HTERT RPE-1 (cell line): ENCODE results near the gene LRRN3.
"Not testable (repeated sequence)": the region's sequence is repeated elsewhere in the genome, so short reads cannot be mapped to it uniquely, and the experiment has no call there.

Source experiments
- in situ Hi-C: fragments of 300-500 bp; cut with MboI; formaldehyde crosslinking; loops from 4 replicates; pipeline ENCODE4 v1.14.3; 2020; ENCODE audit warnings: low sequenced_read_pairs

LRRN3 gene

GRCh38 chr7:111090846-111091245, at the start of gene LRRN3:
Gene LRRN3, plus strand, starts transcription at chr7:111091127. Its CDS starts 31,646 bp downstream, at chr7:111122773.
- in situ Hi-C loops = no loop called here

DNA sequence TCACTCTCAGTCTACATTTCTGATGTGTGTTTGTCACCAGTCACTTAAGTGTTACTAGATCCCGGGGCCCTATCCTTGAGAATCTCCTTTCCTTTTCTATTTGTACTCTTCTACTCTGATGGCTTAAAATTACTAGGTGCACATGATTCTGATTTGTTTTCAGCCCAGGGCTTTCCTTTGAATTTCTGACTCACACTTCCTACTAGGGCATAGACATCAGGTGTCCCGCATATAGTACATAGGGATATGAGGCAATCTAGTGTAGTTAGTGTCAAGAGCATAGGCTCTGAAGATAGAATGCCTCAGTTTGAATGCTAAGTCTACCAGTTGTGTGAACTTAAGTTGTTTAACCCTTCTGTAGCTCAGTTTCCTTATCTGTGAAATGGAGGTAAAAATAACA, 49.4 kb upstream of the LRRN3 start:
- in situ Hi-C loops = no loop called here

- in situ Hi-C loops = no loop called here
These were observed 48.1 kb upstream of the LRRN3 start for GRCh38 chr7:111042842-111043241.

DNA sequence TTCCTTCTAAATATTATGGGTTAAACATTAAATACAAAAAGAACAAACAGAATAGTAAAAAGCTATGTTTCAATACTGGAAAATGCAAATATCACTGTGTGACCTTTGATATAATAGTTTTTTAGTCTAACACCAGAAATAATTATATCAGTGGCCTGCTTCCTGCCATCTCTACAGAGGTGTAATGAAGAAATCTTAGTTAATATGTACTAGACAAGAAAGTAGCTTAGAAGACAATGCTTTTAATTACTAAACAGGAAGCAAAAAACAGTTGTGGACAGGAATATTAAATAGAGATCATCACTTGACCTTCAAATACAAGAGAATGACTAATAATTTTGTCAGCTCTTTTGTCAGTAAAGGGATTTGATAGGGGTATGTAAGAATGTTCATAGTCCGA, 47.4 kb upstream of the LRRN3 start:
- in situ Hi-C loops = no loop called here

GRCh38 chr7:111045449-111045848, 45.5 kb upstream of the LRRN3 start:
- in situ Hi-C loops = no loop called here

- in situ Hi-C loops = no loop called here
These were observed 43.3 kb upstream of the LRRN3 start for GRCh38 chr7:111047595-111047994.

- in situ Hi-C loops = no loop called here
These were observed 40.8 kb upstream of the LRRN3 start for GRCh38 chr7:111049971-111050680.

DNA sequence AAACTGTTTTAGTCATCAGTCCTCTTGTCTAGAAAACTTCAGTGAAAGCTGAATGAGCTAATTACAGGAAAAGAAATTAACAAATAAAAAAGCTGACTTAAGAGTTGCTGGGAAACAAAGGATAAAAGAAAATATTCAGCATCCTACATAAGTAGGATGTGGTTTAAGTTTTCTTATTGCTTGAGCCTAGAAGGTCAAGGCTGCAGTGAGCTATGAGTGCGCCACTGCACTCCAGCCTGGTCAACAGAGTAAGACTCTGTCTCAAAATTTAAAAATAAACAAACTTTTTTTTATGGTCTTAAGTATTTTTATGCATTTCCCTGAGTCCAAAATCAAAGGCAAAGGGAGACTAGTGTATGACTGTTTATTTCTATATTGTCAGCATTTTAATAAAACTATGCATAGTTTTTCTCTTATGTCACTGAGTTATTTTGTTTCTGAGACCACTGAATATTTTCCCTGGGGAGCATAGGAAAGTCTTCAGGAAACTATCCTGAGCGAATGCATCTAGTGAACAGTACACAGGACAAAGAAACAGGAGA, 40.0 kb upstream of the LRRN3 start:
- in situ Hi-C loops = no loop called here

GRCh38 chr7:111051832-111052231, 39.1 kb upstream of the LRRN3 start:
- in situ Hi-C loops = no loop called here

DNA sequence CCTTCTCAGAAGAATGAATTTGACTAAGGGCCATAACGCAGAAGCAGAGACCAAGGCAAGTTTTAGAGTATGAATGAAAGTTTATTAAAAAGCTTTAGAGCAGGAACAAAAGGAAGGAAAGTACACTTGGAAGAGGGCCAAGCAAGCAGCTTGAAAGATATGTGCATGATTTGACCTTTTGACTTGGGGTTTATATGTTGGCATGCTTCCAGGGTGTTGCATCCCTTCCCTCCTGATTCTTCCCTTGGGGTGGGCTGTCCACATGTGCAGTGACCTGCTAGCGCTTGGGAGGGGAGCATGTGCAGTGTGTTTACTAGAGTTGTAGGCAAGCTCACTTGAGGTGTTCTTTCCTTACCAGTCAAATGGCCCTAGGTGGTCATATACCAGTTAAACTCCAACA, 37.9 kb upstream of the LRRN3 start:
- in situ Hi-C loops = no loop called here

GRCh38 chr7:111056371-111056770, 34.6 kb upstream of the LRRN3 start:
- in situ Hi-C loops = no loop called here

- in situ Hi-C loops = no loop called here
These were observed 33.9 kb upstream of the LRRN3 start for GRCh38 chr7:111057066-111057465.

DNA sequence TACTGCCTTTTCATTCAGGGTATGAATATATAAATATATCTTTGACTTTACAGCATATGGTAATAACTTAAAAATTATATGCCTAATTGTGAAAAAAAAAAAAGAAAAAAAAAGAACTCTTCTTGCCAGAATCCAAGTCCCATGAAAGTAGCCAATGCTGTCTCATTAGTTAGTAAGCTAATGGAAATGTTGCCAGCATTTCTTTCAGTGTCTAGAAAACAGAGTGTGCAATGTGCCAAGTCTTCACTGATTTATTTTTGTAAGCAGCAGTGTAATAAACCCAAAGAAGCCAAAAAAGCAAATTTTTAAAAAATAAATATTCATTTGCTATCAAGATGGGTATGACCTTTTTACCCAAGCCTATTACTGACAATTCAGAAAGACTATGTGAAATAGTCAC, 31.1 kb upstream of the LRRN3 start:
- in situ Hi-C loops = no loop called here

DNA sequence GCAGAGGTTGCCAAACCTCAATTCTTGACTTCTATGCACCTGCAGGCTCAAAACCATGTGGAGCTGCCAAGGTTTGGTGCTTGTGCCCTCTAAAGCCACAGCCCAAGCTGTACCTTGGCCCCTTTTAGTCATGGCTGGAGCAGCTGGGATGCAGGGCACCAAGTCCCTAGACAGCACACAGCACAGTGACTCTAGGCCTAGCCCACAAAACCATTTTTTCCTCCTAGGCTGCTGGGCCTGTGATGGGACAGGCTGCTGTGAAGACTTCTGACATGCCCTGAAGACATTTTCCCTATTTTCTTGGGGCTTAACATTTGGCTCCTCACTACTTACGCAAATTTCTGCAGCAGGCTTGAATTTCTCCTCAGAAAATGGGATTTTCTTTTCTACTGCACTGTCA, 27.8 kb upstream of the LRRN3 start:
- in situ Hi-C loops = no loop called here

DNA sequence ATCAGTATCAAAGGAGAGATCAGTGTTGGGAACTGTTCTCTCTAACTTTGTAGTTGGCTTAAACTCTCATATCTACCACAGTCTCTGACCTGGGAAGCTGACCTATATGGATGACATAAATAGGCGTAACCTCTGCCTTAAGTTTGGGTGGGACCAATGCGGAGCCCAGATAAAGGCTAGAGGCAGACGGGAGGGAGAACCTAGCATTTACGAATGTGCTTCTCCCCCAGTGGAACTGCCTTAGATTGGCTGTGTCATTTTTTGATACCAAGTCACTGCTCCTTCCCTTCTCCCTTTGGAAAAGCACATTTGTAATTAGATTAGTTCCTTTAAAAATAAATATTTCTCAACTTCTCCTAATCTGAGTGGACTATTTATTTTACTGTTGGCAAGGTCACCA, 23.7 kb upstream of the LRRN3 start:
- in situ Hi-C loops = no loop called here

GRCh38 chr7:111067682-111068081, 23.2 kb upstream of the LRRN3 start:
- in situ Hi-C loops = no loop called here

DNA sequence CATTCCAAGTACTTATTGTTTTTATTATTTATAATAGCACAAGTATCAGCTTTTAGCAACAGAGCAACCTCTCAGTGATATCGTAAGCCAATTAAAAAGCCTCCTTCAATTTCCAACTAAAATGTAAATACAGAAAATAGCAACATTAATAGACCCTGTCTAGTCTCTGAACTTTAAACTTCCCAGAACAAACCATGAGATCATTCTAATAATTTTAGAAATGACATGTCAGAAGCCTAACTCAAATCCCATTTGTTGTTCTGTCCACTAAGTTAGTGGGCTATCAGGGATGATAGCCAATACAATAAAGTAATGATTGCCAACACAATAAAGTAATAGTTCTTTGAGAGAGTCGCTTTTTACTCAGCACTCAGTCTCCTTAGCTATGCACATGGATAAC, 22.3 kb upstream of the LRRN3 start:
- in situ Hi-C loops = no loop called here

- in situ Hi-C loops = no loop called here
These were observed 19.4 kb upstream of the LRRN3 start for GRCh38 chr7:111071556-111071955.

DNA sequence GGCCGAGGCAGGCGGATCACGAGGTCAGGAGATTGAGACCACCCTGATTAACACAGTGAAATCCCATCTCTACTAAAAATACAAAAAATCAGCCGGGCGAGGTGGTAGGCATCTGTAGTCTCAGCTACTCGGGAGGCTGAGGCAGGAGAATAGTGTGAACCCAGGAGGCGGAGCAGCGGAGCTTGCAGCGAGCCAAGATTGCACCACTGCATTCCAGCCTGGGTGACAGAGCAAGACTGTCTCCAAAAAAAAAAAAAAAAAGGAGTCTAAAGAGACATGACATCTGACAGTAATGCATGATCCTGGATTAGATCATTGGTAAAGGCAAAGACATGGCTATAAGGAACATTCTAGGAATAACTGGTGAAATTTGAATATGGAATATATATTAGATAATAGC, 18.3 kb upstream of the LRRN3 start:
- in situ Hi-C loops = not testable (repeated sequence)

DNA sequence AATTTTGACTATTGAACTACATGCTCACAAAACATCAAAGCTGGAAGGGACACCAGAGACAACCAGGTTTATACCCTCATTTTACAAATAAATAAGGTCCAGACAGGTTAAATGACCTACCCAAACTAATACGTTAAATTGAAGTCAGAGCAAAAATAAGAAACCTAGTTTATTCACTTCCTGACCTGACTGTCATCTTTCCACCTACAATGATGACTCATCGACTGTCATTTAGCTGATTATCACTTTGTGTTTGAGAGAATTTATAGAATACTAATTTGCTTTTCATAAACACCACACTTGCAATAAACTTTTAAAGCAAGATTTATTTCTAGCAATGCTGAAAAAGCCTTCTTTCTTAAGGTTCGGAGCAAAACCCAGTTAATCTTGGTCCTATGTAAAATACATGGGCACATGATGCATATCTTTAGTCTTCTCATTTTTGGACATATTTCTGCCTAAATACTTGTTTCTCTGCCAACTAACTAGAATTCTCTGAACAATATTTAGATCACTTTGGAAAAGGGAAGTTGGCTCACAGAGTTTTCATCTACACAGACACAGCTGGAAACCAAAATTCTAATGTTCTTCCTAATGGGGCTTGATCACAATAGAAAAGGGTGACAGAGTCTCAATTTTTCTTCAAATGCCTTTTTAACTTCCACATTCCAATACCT, 16.7 kb upstream of the LRRN3 start:
- in situ Hi-C loops = no loop called here

- in situ Hi-C loops = no loop called here
These were observed 16.2 kb upstream of the LRRN3 start for GRCh38 chr7:111074748-111075146.

DNA sequence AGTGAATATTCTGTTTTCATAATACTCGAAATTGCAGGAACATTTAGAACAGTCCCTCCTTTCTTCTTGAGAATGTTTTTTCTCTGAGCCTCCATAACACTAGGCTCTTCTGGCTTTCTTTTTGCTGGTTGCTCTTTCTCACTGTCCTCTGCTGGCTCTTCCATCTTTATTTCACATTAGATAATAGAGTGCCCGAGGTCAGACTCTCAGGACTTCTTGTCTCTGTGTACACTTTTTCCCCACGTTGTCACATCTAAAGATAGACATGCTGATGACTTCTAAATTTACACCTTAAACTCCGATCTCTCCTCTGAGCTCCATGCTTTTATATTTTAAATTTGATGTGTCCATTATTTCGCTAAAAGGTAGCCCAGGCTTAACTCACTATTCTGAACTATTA, 15.4 kb upstream of the LRRN3 start:
- in situ Hi-C loops = no loop called here
